ENCODE results near the gene NTM. TPM values are rescaled to one million over a fixed set of nuclear protein-coding genes. Genes with fewer than 3 reads are reported as not detected.

The NTM gene
- total and polyA plus RNA-seq, 2 donors (not counting 3 experiments of a cell fraction or from before 2014, with no cell fraction given) = 1.00 to 1.1 TPM

DNA sequence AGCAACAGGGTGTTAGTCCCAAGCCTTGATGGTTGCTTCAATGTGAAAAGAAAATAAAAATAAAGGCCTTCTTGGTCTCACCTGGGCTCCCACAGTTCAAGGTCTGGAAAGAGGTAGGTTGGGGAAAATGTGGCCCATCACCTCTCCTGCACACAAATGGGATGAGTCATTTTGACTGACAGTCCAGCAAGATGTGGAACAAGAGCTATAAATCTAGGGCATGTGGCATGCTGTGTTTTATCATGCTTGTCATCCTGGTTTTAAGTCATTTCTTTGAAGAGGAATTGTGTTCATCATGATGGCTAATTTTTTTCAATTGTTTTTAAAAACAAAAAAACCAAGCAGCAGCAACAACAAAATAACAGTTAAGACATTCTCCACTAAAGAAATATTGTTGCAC, 503.7 kb downstream of the NTM start:
- H3K79me2 ChIP-seq (ENCODE audit: control insufficient read depth, insufficient read depth, low read length) = no peaks in the 10 kb centered on the region
- intact Hi-C loops (cut with micrococcal nuclease) (no loop called here), dilution Hi-C loops (cut with MboI; ENCODE audit: extremely low pct_ligation_motif_present, low sequenced_read_pairs) (no loop called here)
- no peaks in the 10 kb centered on the region for H3K27me3 ChIP-seq (ENCODE audit: control insufficient read depth in 2 of 2, insufficient read depth in 2 of 2, low read length in 2 of 2)
- no peak overlapping the region for H3K4me2 ChIP-seq (ENCODE audit: insufficient read depth, low read length)
- H3K4me1 ChIP-seq (ENCODE audit: control insufficient read depth, extremely low read depth, insufficient read depth, low read length) = peaks cover 8% of the 10 kb centered on the region
- BruUV-seq (replicated peaks) = no TSS peak
- no peaks in the 10 kb centered on the region for H3K36me3 ChIP-seq (ENCODE audit: control insufficient read depth in 2 of 2, extremely low read depth in 1 of 2, insufficient read depth in 2 of 2, low read length in 2 of 2)
- ChIA-PET POLR2A (no interaction called here), CTCF (interaction anchor here (1.1 to 2.2 kb wide), 2 partner anchors 10 to 16 kb away, joined by 3 to 5 read pairs; no protein-coding TSS in a partner anchor)
- TF ChIP-seq MYC (IDR thresholded peaks at IDR 0.05; ENCODE audit: low read depth, low read length) (no peak), MAX (IDR thresholded peaks at IDR 0.05; ENCODE audit: insufficient read depth, insufficient read length) (no peak), CTCF (IDR thresholded peaks at IDR 0.05; ENCODE audit: extremely low read depth in 1 of 2, insufficient read depth in 1 of 2, low read depth in 1 of 2, low read length in 2 of 2) (no peak), POLR2AphosphoS5 (IDR thresholded peaks at IDR 0.05; ENCODE audit: insufficient read depth, low read depth, low read length) (no peak), JUN (IDR thresholded peaks at IDR 0.05; ENCODE audit: borderline replicate concordance, insufficient read depth, insufficient read length, low read depth) (no peak), GATA2 (IDR thresholded peaks at IDR 0.05; ENCODE audit: insufficient read depth, insufficient read length, low read depth, low read length) (no peak), POLR2A (IDR thresholded peaks at IDR 0.05; ENCODE audit: low read depth, low read length) (no peak), EZH2 (IDR thresholded peaks at IDR 0.05; ENCODE audit: borderline replicate concordance, low read depth, low read length, severe bottlenecking) (no peak), FOS (IDR thresholded peaks at IDR 0.05; ENCODE audit: borderline replicate concordance, insufficient read depth, low read length) (no peak)
- H3K9me1 ChIP-seq (replicated peaks; ENCODE audit: control insufficient read depth, extremely low read depth, insufficient read depth, low read length) = no peaks in the 10 kb centered on the region
- H3K4me3 ChIP-seq (replicated peaks in 1 of 3; ENCODE audit: insufficient read depth in 1 of 3, low read depth in 1 of 3, low read length in 3 of 3) = no peak overlapping the region
- no peak overlapping the region for H3K27ac ChIP-seq (ENCODE audit: insufficient read depth, low read depth, low read length)
- no peaks in the 10 kb centered on the region for H3K9me3 ChIP-seq (replicated peaks; ENCODE audit: control insufficient read depth, insufficient read depth, low read length)
- no peak overlapping the region for H3K9ac ChIP-seq (replicated peaks; ENCODE audit: extremely low read depth, insufficient read depth, low read length)
- FAIRE-seq (no peak), DNase-seq (ENCODE audit: low read depth, low spot score) (no peak)
- no peak overlapping the region for H2AFZ ChIP-seq (ENCODE audit: low read depth, low read length)
- H4K20me1 ChIP-seq (replicated peaks; ENCODE audit: control insufficient read depth, extremely low read depth, insufficient read depth, low read length) = no peaks in the 10 kb centered on the region

All from endothelial cell of umbilical vein (primary cell).